Measurements from ENCODE around the gene RAB11FIP3.
"Not testable (repeated sequence)": the region's sequence is repeated elsewhere in the genome, so short reads cannot be mapped to it uniquely, and the experiment has no call there.

The RAB11FIP3 gene

DNA sequence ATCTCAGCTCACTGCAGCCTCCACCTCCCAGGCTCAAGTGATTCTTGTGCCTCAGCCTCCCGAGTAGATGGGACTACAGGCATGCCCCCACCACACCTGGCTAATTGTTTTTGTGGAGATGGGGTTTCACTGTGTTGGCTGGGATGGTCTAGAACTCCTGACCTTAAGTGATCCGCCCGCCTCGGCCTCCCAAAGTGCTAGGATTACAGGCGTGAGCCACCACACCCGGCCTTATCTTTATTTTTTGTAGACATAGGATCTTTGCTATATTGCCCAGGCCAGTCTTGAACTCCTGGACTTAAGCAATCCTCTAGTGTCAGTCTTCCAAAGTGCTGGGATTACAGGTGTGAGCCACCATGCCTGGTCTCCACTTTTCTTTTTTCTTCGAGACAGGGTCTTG, 44.0 kb downstream of the RAB11FIP3 start:
- not testable (repeated sequence) for DNase-seq

- no peak for DNase-seq
Measured at GRCh38 chr16:470418-470817, 45.0 kb downstream of the RAB11FIP3 start.

DNA sequence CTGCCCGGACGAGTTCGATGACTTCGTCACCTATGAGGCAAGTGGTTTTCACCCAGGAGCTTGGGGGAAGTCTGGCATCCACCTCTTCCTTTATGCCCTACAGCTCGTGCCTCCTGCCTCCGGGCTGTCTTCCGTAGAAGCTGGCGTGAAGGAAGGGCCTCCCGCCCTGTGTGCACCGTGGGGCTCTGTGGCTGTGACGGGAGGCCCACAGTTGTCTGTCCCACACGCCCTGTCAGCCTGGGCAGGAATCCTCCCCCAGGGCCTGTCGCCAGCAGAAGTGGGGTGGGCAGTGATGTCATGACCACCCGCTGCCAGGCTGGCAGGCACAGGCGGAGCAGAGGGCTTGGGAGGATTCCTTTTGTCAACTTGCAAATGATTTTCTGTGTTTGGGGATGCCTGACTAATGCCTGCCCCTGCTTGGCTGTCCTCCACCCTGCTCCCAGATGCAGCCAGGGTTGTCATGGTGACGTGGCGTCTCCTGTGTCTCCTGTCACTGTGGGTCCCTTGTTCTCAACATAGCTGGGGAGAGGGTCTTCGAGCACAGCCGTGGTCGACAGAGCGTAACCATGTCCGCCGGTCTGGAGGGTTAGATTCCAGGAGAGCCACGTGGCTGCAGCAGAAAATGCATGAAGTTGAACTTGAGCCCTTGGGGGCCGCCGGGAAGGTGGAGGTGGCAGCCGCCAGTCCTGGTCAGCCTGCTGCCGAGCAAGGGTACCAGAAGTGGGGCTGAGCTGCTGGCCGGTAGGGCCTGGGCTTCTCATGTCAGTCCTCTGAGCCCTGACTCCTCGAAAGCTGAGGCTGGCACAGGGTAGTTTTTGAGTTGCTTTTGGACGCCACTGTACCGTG, 46.1 kb downstream of the RAB11FIP3 start:
- DNase-seq: no peak

- DNase-seq: no peak
Measured at GRCh38 chr16:472199-472504, 46.7 kb downstream of the RAB11FIP3 start.

DNA sequence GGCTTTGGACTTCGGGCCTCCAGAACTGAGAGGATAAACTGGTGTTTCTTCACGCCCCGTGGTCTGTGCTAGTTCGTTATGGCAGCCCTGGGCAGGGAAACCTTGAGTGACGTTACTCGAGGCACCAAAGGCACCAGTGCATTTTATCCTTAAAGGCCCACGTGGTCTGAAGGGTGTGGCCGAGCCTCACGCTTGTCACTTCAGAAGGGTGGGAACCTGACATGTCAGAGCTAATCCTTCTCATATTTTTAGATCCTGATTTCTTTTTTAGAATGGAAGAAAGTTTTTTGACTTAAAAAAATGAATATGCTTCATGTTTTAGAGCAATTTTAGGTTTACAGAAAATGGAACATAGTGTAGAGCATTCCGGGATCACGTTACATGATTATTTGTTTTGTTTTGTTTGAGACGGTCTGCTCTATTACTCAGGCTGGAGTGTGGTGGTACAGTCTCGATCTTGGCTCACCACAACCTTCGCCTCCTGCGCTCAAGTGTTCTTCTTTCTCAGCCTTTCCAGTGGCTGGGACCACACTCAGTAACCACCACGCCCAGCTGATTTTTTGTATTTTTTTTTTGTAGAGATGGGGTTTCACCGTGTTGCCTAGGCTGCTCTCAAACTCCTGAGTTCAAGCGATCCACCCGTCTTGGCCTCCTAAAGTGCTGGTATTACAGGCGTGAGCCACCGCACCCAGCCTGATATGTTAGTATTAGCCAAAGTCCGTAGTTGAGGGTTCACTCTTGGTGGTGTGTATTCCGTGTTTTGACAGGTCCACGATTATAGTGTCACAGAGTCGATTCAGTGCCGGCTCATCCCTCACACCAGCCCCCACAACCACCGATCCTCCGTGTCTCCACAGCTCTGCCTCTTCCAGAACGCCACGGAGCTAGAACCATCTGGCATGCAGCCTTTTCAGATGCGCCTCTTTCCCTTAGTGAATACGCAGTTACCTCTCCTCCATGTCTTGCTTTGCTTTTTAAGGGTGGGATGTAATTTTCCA, 47.9 kb downstream of the RAB11FIP3 start:
- DNase-seq: no peak

GRCh38 chr16:474420-475122, 49.1 kb downstream of the RAB11FIP3 start:
- DNase-seq: no peak

DNA sequence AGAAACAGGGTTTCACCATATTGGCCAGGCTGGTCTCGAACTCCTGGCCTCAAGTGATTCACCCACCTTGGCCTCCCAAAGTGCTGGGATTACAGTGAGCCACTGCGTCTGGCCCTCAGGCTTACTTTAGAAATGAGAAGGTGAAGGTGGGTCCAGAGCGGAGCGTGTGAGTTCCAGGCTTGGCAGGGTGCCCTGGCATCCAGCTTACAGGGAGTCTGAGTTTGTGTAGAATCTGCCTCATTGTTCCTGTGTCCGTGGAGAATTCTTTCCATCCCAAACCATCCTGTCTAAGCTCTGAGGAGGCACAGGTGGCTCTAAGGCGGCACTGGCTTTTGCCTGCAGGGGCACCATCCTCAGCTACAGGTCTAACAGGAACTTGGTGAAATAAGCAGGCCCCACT, 50.6 kb downstream of the RAB11FIP3 start:
- no peak for DNase-seq

DNA sequence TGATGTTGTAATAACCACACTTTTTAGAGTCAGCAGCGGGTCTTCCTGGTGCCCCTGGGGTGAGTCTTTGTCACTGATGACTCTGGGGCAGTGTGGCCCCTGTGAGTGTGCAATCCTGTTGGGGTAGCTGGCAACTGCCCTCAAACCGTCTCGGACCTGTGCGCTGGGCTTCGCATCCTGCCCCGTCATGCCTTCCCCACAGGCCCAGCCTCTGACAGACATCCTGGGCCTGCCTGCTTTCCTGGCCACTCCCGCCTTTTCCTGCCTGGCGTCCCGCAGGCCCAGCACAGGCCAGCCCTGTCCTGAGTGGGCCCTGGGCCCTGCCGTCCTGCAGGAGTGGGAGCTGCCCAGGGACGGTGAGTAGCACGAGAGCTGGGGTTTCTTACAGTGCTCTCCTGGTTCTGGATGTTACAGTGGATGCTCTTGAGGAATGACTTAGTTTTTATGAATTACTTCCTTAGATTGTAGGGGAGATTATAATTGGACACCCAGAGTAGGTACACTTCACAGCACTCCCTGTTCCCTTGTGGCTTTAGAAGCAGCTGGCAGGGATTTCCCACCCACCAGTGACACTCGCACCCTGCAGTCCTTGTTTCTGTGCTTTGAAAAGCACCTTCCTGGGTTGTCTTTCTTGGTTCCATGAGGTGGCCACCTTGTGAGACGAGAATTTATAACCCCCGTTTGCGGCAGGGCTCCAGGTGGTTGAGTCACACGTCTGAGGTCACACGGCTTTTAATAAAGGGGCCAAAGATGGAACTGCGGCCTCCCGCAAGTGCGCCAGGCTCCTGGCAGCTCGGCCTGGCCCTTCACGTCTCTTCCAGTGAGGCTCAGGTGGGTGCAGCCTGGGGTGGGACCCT, 52.1 kb downstream of the RAB11FIP3 start:
- DNase-seq: no peak

- DNase-seq: not testable (repeated sequence)
Measured at GRCh38 chr16:478287-478686, 52.8 kb downstream of the RAB11FIP3 start.

DNA sequence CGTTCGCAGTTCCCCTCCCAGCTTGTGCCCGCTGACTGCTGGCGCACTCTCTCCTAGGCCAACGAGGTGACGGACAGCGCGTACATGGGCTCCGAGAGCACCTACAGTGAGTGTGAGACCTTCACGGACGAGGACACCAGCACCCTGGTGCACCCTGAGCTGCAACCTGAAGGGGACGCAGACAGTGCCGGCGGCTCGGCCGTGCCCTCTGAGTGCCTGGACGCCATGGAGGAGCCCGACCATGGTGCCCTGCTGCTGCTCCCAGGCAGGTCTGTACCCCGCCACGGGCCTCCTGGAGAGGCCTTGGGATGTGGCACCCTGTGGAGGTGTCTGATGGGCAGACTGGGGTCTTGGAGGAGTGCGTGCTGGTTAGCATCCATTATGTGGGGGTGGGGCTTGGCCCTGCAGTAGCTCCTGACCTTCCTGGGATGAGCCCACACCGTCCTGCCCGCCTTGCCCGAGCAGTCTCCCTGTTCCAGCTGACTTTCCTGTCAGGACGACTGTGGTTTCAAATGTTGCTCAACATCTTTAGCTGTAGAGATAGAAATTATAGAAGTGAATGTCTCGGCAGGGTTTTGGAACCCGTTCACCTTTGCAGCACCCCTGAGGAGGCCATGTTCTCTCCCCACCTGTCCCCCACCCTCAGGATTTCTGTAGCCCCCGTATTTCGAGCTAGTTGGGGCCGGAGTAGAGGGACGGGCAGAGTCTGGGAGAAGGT, 57.2 kb downstream of the RAB11FIP3 start:
- no peak for DNase-seq

GRCh38 chr16:483341-484075, 58.1 kb downstream of the RAB11FIP3 start:
- DNase-seq: no peak

GRCh38 chr16:489606-490005, 64.2 kb downstream of the RAB11FIP3 start:
- no peak for DNase-seq

DNA sequence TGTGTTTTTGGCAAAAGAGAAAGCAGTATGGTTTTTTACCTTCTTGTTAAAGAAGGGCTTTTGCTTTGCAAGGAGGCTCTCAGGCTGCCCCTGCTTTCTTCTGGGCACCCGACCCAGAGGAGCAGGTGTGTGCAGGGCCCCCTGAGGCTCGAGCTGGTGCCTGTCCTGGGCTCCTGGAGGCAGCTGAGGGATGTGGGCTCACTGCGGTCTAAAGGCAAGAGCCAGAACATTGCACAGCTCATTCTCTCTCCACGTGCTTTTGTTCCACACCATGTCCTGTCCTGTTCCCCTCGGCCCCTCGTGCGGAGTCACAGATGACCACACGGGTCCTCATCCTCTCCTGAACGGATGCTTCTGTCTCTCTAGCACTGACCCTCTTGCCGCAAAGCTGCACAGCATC, 65.3 kb downstream of the RAB11FIP3 start:
- no peak for DNase-seq

GRCh38 chr16:491220-491919, 65.9 kb downstream of the RAB11FIP3 start:
- DNase-seq: no peak

GRCh38 chr16:492211-492875, 66.9 kb downstream of the RAB11FIP3 start:
- no peak for DNase-seq

DNA sequence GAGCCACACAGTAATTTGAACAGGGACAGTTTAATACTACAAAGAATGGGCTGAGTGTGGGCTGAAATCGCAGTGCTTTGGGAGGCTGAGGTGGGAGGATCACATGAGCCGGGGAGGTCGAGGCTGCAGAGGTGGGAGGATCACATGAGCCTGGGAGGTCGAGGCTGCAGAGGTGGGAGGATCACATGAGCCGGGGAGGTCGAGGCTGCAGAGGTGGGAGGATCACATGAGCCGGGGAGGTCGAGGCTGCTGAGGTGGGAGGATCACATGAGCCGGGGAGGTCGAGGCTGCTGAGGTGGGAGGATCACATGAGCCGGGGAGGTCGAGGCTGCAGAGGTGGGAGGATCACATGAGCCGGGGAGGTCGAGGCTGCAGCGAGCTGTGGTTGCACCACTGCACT, 69.2 kb downstream of the RAB11FIP3 start:
- not testable (repeated sequence) for DNase-seq

- DNase-seq: no peak
Measured at GRCh38 chr16:495127-495748, 69.8 kb downstream of the RAB11FIP3 start.

- DNase-seq: no peak
Measured at GRCh38 chr16:496097-496886, 70.8 kb downstream of the RAB11FIP3 start.

Data from activated naive CD4-positive, alpha-beta T cell treated with Interleukin-2 at 50 U/mL for 16 hours (primary cell).